Osteoblast (primary cell): ENCODE data around the gene PRKCA. TPM values are rescaled to one million over a fixed set of nuclear protein-coding genes. Genes with fewer than 3 reads are reported as not detected.

Source experiments
- DNase-seq: peaks from one replicate; pipeline ENCODE4 v3.0.0; 2011; ENCODE audit warnings: low spot score, mixed read lengths; ENCODE audit not compliant: insufficient read length; ENCODE audit errors: missing footprints
- H2AFZ ChIP-seq: 2 replicates; pipeline ENCODE4 v1.6.0; 2011; ENCODE audit warnings: mild to moderate bottlenecking, low read length
- H3K27ac ChIP-seq: 2 replicates; pipeline ENCODE4 v1.5.1; 2011; ENCODE audit warnings: mild to moderate bottlenecking, low read depth, low read length, moderate library complexity
- H3K27me3 ChIP-seq: 2 replicates; pipeline ENCODE4 v1.6.0; 2012; ENCODE audit warnings: mild to moderate bottlenecking, control low read depth, inconsistent platforms, low read length, moderate library complexity; ENCODE audit not compliant: insufficient read depth
- H3K36me3 ChIP-seq: 2 replicates; pipeline ENCODE4 v1.5.1; 2011; ENCODE audit warnings: mild to moderate bottlenecking, low read length, control low read depth, moderate library complexity; ENCODE audit not compliant: insufficient read depth
- H3K4me1 ChIP-seq: 2 replicates; pipeline ENCODE4 v1.5.1; 2011; ENCODE audit warnings: mild to moderate bottlenecking, low read length, control low read depth, moderate library complexity; ENCODE audit not compliant: insufficient read depth
- H3K4me2 ChIP-seq: 2 replicates; pipeline ENCODE4 v1.6.0; 2011; ENCODE audit warnings: mild to moderate bottlenecking, low read length; ENCODE audit not compliant: insufficient read depth
- H3K4me3 ChIP-seq: fragments of 200-600 bp; sonication (generic); 3 replicates; pipeline ENCODE4 v1.5.1; 2012; ENCODE audit warnings: mild to moderate bottlenecking, low read length, inconsistent platforms; ENCODE audit not compliant: insufficient read depth
- H3K79me2 ChIP-seq: 2 replicates; pipeline ENCODE4 v1.6.0; 2012; ENCODE audit warnings: mild to moderate bottlenecking, low read length, control low read depth, inconsistent platforms; ENCODE audit not compliant: insufficient read depth
- H3K9me3 ChIP-seq: 2 replicates; pipeline ENCODE4 v1.5.1; 2011; ENCODE audit warnings: low read depth, low read length, control low read depth
- H4K20me1 ChIP-seq: 2 replicates; pipeline ENCODE4 v1.6.0; 2012; ENCODE audit warnings: mild to moderate bottlenecking, low read length, control low read depth; ENCODE audit not compliant: insufficient read depth
- total RNA-seq: library from RNA; depleted of rRNA; stranded (reverse); fragments of >200 nt; gene quantifications from 2 replicates; pipeline ENCODE4 v1.2.3, GENCODE V29; 2012
- TF ChIP-seq, protein P1 (sequence below): IDR thresholded peaks from 2 replicates; pipeline ENCODE4 v1.5.1; 2011; ENCODE audit warnings: mild to moderate bottlenecking, low read depth, low read length, moderate library complexity; ENCODE audit errors: extremely low read depth

Gene PRKCA
- total RNA-seq, 1 donor: 46.0 TPM

DNA sequence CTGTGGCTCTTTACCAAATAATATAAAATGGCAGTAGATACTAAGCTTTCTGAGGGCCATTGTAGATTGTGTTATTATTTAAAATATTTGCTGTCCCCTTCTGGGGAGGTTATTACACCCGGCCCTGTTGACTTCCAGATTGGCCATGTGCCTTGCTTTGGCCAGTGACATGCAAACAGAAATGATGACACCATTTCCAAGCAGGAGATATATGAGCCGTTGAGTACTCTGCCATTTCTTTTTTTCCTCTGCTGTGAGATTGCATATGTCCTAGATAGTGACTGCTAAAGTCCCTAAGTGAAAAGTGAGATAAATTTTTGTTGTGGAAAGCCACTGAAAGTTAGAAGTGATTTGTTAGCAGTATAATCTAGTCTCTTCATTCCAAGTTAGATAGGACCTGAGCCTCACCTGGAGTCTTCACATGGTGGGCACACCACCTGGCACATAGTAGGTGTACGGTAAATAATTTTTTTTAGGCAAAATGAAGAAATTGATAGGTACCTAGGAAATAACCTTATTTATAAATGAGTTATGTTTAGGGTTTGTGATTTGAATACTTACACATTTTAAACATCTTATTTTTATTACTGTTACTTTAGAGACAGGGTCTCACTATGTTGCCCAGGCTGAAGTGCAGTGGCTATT, 328.5 kb downstream of the PRKCA start:
- no peak overlapping the region for H2AFZ ChIP-seq
- no peak for DNase-seq
- peaks cover 30% of the 10 kb centered on the region for H4K20me1 ChIP-seq
- no peaks in the 10 kb centered on the region for H3K27me3 ChIP-seq
- H3K36me3 ChIP-seq: no peaks in the 10 kb centered on the region
- H3K4me1 ChIP-seq: peaks cover 8% of the 10 kb centered on the region
- no peak overlapping the region for H3K4me2 ChIP-seq
- TF ChIP-seq, protein P1, sequence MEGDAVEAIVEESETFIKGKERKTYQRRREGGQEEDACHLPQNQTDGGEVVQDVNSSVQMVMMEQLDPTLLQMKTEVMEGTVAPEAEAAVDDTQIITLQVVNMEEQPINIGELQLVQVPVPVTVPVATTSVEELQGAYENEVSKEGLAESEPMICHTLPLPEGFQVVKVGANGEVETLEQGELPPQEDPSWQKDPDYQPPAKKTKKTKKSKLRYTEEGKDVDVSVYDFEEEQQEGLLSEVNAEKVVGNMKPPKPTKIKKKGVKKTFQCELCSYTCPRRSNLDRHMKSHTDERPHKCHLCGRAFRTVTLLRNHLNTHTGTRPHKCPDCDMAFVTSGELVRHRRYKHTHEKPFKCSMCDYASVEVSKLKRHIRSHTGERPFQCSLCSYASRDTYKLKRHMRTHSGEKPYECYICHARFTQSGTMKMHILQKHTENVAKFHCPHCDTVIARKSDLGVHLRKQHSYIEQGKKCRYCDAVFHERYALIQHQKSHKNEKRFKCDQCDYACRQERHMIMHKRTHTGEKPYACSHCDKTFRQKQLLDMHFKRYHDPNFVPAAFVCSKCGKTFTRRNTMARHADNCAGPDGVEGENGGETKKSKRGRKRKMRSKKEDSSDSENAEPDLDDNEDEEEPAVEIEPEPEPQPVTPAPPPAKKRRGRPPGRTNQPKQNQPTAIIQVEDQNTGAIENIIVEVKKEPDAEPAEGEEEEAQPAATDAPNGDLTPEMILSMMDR: no peak
- H3K27ac ChIP-seq: no peak overlapping the region
- no peaks in the 10 kb centered on the region for H3K9me3 ChIP-seq
- no peak overlapping the region for H3K4me3 ChIP-seq
- H3K79me2 ChIP-seq: peaks cover 18% of the 10 kb centered on the region

DNA sequence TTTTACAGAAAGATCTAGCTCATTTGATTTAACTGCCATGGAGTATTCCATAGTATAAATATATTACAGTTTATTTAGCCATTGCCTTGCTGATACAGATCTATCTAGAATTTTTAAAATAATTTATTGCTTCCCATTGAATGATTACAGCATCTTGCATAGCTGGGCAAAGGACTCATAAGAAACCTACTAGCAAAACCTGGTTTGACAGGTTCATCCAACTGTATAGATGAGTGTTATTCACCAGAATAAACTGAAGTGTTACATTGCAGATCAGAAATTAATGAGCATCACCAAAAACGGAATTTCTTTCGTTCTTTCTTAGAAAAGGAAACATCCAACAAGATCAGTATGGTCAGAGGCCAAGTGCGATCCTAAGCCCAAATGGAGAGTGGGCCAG, 330.3 kb downstream of the PRKCA start:
- Histone ChIP-seq H3K9me3 (no peaks in the 10 kb centered on the region), H3K27me3 (no peaks in the 10 kb centered on the region), H3K4me3 (no peak overlapping the region), H3K79me2 (peaks cover 20% of the 10 kb centered on the region), H4K20me1 (peaks cover 43% of the 10 kb centered on the region), H3K4me2 (no peak overlapping the region), H3K36me3 (peaks cover 7% of the 10 kb centered on the region), H3K4me1 (peaks cover 8% of the 10 kb centered on the region), H3K27ac (no peak overlapping the region), H2AFZ (no peak overlapping the region)
- no peak for DNase-seq
- TF ChIP-seq, protein P1: no peak

DNA sequence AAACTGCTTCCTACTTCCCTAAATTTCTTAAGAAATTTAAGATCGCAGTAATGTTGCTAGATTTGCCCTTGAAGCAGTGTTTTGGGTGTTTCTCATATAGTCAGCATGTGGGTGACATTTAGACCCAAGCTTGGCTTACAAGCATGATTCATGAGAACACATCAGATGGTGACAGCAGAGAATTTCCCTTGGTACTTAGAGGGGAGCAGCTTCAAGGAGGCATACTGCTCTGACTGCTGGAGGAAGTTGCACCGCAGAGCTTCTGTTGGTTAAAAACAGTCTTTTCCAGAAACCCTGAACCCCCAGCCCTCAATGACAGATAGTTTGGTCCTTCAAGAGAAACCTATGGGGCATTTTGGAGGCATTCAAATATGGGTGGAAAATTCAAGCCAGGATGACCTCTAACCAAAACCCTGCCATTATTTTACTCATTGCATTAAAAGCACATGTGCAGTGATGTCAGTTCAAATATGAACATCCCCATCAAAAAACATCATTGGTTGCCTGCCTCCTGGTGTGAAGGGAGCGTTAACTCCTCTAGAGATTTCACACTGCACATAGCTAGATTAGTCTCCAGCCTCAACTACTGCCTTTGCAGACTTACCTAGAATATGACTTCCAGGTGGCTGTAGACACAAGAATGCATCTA, 331.0 kb downstream of the PRKCA start:
- Histone ChIP-seq H4K20me1 (peaks cover 43% of the 10 kb centered on the region), H3K27ac (no peak overlapping the region), H3K4me3 (no peak overlapping the region), H3K36me3 (peaks cover 7% of the 10 kb centered on the region), H3K79me2 (peaks cover 20% of the 10 kb centered on the region), H3K27me3 (no peaks in the 10 kb centered on the region), H3K4me2 (no peak overlapping the region), H3K9me3 (no peaks in the 10 kb centered on the region), H2AFZ (no peak overlapping the region), H3K4me1 (peaks cover 8% of the 10 kb centered on the region)
- DNase-seq: no peak
- TF ChIP-seq, protein P1: no peak

DNA sequence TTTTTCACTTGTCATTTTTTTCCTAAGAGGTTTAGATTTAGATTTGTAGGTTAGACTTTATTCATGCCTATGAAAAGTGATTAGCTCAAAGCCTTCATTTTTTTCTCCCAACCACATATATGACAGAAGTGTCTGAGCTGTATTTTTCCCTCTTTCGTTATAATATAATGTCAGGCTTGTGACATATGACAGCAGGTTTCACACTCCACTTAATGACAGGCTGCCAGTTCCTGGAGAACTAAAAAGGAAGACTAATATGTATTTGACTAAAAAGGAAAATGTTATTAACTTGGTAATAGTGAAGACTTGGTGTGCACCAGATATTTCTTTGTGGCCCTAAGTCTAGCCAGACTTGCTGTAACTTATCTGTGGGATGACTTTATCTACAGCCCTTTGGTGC, 331.8 kb downstream of the PRKCA start:
- H4K20me1 ChIP-seq: peaks cover 43% of the 10 kb centered on the region
- TF ChIP-seq, protein P1: no peak
- H3K27me3 ChIP-seq: no peaks in the 10 kb centered on the region
- H3K36me3 ChIP-seq: peaks cover 7% of the 10 kb centered on the region
- H3K4me1 ChIP-seq: peaks cover 8% of the 10 kb centered on the region
- H2AFZ ChIP-seq: no peak overlapping the region
- no peak overlapping the region for H3K27ac ChIP-seq
- no peak overlapping the region for H3K4me3 ChIP-seq
- DNase-seq: no peak
- H3K4me2 ChIP-seq: no peak overlapping the region
- peaks cover 20% of the 10 kb centered on the region for H3K79me2 ChIP-seq
- no peaks in the 10 kb centered on the region for H3K9me3 ChIP-seq
